Sigmoid colon (tissue), 7 donors: Measurements from ENCODE around the gene PDE6C. TPM values are rescaled to one million over a fixed set of nuclear protein-coding genes. Genes with fewer than 3 reads are reported as not detected.

ENCODE experiments used
- DNase-seq: peaks from one replicate; pipeline ENCODE4 v3.0.0-alpha.2; 2019
- H3K27ac ChIP-seq, 4 donors: fragments of 200-600 bp; sonication (generic); one replicate each; pipeline ENCODE4 v1.5.1; 2016 to 2019; ENCODE audit warnings: mild to moderate bottlenecking in 1 of 4
- H3K27me3 ChIP-seq, 3 donors: fragments of 200-600 bp; sonication (generic); one replicate each; pipeline ENCODE4 v1.5.1; 2019; ENCODE audit warnings: mild to moderate bottlenecking in 1 of 3
- H3K36me3 ChIP-seq, 4 donors: fragments of 200-600 bp; sonication (generic); one replicate each; pipeline ENCODE4 v1.5.1; 2016 to 2019
- H3K4me1 ChIP-seq, 4 donors: fragments of 200-600 bp; sonication (generic); one replicate each; pipeline ENCODE4 v1.5.1; 2017 to 2019
- H3K4me3 ChIP-seq, 4 donors: fragments of 200-600 bp; sonication (generic); one replicate each; pipeline ENCODE4 v1.5.1; 2017 to 2019; ENCODE audit warnings: mild to moderate bottlenecking in 2 of 4, moderate library complexity in 1 of 4
- H3K9me3 ChIP-seq, 4 donors: fragments of 200-600 bp in 3 of 4; sonication (generic) in 3 of 4; one replicate each; pipeline versions ENCODE4 v1.5.1 to v1.6.1; 2013 to 2019
- CTCF ChIP-seq, 4 experiments: fragments of 450-650 bp in 3 of 4; fragments of 200-600 bp in 1 of 4; IDR thresholded peaks; one replicate each; pipeline ENCODE4 v1.5.1; 2016 to 2019; ENCODE audit warnings: antibody characterized with exemption in 4 of 4, mild to moderate bottlenecking in 3 of 4, moderate library complexity in 2 of 4
- EP300 ChIP-seq, 4 donors: sonication (generic); formaldehyde crosslinking; IDR thresholded peaks; one replicate each; pipeline ENCODE4 v1.6.1; 2017; ENCODE audit warnings: antibody characterized with exemption in 4 of 4
- POLR2A ChIP-seq, 2 donors: fragments of 450-650 bp; IDR thresholded peaks; one replicate each; pipeline ENCODE4 v1.6.1; 2016; ENCODE audit warnings: antibody characterized with exemption in 2 of 2, mild to moderate bottlenecking in 2 of 2, moderate library complexity in 2 of 2
- POLR2AphosphoS5 ChIP-seq, 4 donors: sonication (generic); formaldehyde crosslinking; IDR thresholded peaks; one replicate each; pipeline ENCODE4 v1.6.1; 2017; ENCODE audit warnings: antibody characterized with exemption in 4 of 4
- WGBS, 2 donors: extraction: QIAGEN DNeasy Blood & Tissue Kit; methylation state at CpG; one replicate each; pipeline ENCODE4 v1.1.7; 2013; 5-methylcytosine and 5-hydroxymethylcytosine counted together
- intact Hi-C: fragments of 100-400 bp; cut with DNase I; formaldehyde crosslinking; loops from one replicate; pipeline ENCODE4 v1.15.1; 2023
- polyA plus RNA-seq, 3 donors: library from polyadenylated mRNA; stranded (reverse); fragments of 200-250 nt; gene quantifications; one replicate each; pipeline ENCODE4 v1.2.3, GENCODE V29; 2013
- total RNA-seq, 4 donors: library from RNA; depleted of rRNA; stranded (reverse); fragments of >200 nt; gene quantifications; one replicate each; pipeline ENCODE4 v1.1.0, GENCODE V29; 2016
- donor health status: healthy with polysubstance abuse.
- donor health status: Bipolar disorder and iron deficiency.
- donor health status: healthy.

Gene PDE6C
- total and polyA plus RNA-seq, 7 donors: not detected

GRCh38 chr10:93593749-93594148 is 18.6 kb upstream of the PDE6C start:
- Histone ChIP-seq H3K4me1 (no peaks in the 10 kb centered on the region), H3K4me3 (no peak overlapping the region), H3K27me3 (no peaks in the 10 kb centered on the region), H3K9me3 (no peaks in the 10 kb centered on the region), H3K27ac (no peak overlapping the region), H3K36me3 (no peaks in the 10 kb centered on the region)
- intact Hi-C loops: no loop called here
- no peak for DNase-seq
- 92 to 96% methylated on average over 18 of the region's 18 CpGs for WGBS, 2 donors
- TF ChIP-seq POLR2A (IDR thresholded peaks at IDR 0.05) (no peak), POLR2AphosphoS5 (IDR thresholded peaks at IDR 0.05) (no peak), CTCF (IDR thresholded peaks at IDR 0.05) (no peak), EP300 (IDR thresholded peaks at IDR 0.05) (no peak)

- H3K36me3 ChIP-seq: no peaks in the 10 kb centered on the region
- no peak overlapping the region for H3K27ac ChIP-seq
- TF ChIP-seq POLR2A (IDR thresholded peaks at IDR 0.05): no peak
- TF ChIP-seq CTCF (IDR thresholded peaks at IDR 0.05): no peak
- TF ChIP-seq EP300 (IDR thresholded peaks at IDR 0.05): no peak
- TF ChIP-seq POLR2AphosphoS5 (IDR thresholded peaks at IDR 0.05): no peak
- H3K4me1 ChIP-seq: no peaks in the 10 kb centered on the region
- intact Hi-C loops: no loop called here
- no peak overlapping the region for H3K4me3 ChIP-seq
- H3K27me3 ChIP-seq: no peaks in the 10 kb centered on the region
- WGBS, 2 donors: 80 to 91% methylated on average over 7 of the region's 7 CpGs
- no peak for DNase-seq
- no peaks in the 10 kb centered on the region for H3K9me3 ChIP-seq
Observed at GRCh38 chr10:93594518-93594917, 17.8 kb upstream of the PDE6C start.

DNA sequence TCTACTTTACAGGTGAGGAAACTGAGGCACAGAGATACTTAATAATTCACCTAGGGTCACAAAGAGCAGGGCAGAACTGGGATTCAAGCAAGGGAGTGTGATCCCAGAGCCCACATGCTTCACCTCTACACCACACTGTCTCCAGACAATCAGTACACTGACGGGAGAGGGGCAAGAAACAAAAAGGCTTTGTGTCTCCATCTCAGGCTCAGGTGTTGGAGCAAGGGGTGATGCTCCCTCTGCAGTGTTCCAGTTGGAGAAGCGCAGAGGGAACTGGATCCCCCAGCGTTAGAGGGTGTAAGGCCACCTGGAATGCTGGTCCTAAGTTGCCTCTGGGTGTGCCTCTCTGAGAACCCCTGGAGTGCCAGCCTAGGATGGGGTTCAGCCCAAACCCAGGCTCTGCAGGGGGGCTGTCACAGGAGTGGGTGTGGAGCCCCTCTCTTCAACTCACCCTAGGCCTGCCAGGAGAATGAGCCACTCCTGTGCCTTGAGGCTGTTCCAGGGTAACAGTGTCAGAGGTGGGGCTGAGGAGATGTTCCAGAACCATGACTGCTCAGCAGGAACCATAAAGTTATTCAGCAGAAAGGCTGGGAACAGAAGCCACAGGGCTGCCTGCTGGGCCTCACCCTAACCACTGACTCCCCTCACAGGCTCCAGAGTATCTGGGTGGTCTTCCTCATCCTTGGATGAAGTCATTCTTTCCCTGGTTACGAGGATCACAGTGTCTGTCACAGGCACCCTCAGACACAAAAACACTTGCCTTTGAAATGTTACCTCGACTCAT is 16.8 kb upstream of the PDE6C start:
- no peak for DNase-seq
- Histone ChIP-seq H3K4me1 (peaks cover 0 to 2% (median 1%) of the 10 kb centered on the region in 4 donors), H3K9me3 (no peaks in the 10 kb centered on the region), H3K4me3 (no peak overlapping the region), H3K36me3 (no peaks in the 10 kb centered on the region), H3K27ac (no peak overlapping the region), H3K27me3 (peaks cover 3 to 8% (median 7%) of the 10 kb centered on the region in 3 donors)
- intact Hi-C loops: no loop called here
- 79 to 90% methylated on average over 5 of the region's 5 CpGs for WGBS, 2 donors
- TF ChIP-seq EP300 (IDR thresholded peaks at IDR 0.05): no peak

GRCh38 chr10:93596539-93596938 is 15.8 kb upstream of the PDE6C start:
- WGBS, 2 donors: 89 to 93% methylated on average over 4 of the region's 4 CpGs
- Histone ChIP-seq H3K36me3 (no peaks in the 10 kb centered on the region), H3K4me3 (no peak overlapping the region), H3K27ac (no peak overlapping the region), H3K9me3 (no peaks in the 10 kb centered on the region), H3K4me1 (peaks cover 0 to 12% (median 11%) of the 10 kb centered on the region in 4 donors), H3K27me3 (peaks cover 12 to 18% (median 16%) of the 10 kb centered on the region in 3 donors)
- intact Hi-C loops: no loop called here
- DNase-seq: no peak
- TF ChIP-seq POLR2A (IDR thresholded peaks at IDR 0.05): no peak
- no peak for TF ChIP-seq POLR2AphosphoS5 (IDR thresholded peaks at IDR 0.05)
- TF ChIP-seq CTCF (IDR thresholded peaks at IDR 0.05): no peak
- TF ChIP-seq EP300 (IDR thresholded peaks at IDR 0.05): no peak

DNA sequence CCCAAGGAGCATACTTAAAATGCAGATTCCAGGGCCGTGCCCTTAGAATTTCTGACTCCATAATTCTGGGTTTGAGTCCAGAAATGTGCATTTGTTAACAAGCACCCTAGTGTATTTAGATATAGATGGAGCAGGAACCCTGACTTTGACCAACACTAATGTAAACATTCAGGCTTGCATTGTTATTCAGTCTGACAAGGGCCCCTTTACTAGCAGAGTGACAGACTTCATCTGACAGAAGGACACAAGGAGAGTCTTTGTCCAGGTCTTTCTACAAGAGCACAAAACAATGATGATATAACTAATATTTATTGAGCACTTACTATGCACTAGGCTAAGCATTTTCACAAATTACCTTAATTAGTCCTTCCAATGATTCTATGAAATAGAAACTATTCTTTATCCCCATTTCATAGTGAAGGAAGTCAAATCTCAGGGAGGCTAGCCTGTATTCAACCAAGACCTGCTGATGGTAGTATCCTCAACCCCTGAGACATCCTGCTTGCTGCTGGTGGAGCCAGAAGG is 15.2 kb upstream of the PDE6C start:
- Histone ChIP-seq H3K27ac (no peak overlapping the region), H3K9me3 (no peaks in the 10 kb centered on the region), H3K4me1 (peaks cover 0 to 16% (median 12%) of the 10 kb centered on the region in 4 donors), H3K36me3 (no peaks in the 10 kb centered on the region), H3K27me3 (peaks cover 12 to 24% (median 22%) of the 10 kb centered on the region in 3 donors), H3K4me3 (no peak overlapping the region)
- no peak for DNase-seq
- intact Hi-C loops: no loop called here
- 91 to 95% methylated on average over 1 of the region's 1 CpG for WGBS, 2 donors
- TF ChIP-seq POLR2AphosphoS5 (IDR thresholded peaks at IDR 0.05) (no peak), CTCF (IDR thresholded peaks at IDR 0.05) (no peak), POLR2A (IDR thresholded peaks at IDR 0.05) (no peak), EP300 (IDR thresholded peaks at IDR 0.05) (no peak)
